ENCODE results near the gene ARSB. TPM values are rescaled to one million over a fixed set of nuclear protein-coding genes. Genes with fewer than 3 reads are reported as not detected.

Gene ARSB
- total and polyA plus RNA-seq, 10 of the 15 experiments (the other 5 are each of a cell fraction or from before 2014, with no cell fraction given): 1.2 to 8.2 (median 6.1) TPM

DNA sequence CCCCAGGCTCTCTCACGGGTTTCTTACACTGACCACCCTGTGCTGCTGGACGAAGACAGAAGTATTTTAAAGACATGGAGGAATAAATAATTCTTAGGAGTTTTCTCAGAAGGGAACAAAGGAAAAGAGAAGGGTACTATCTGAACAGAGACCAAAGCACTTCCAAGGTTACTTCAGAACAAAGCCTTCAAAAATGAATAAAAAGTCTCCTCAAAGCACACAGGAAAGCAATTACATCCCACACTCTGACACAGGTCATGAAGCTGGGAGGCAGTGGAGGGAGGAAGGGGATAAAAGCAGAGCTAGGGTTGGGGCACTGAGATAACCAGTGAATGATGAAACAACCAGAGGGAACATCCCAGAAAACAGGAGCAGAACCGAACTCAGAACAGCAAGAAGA lies 151.8 kb downstream of the ARSB start:
- ChIA-PET RAD21 (ENCODE audit: unreplicated experiment) (no interaction called here), POLR2A (no interaction called here)
- TF ChIP-seq, protein P1, sequence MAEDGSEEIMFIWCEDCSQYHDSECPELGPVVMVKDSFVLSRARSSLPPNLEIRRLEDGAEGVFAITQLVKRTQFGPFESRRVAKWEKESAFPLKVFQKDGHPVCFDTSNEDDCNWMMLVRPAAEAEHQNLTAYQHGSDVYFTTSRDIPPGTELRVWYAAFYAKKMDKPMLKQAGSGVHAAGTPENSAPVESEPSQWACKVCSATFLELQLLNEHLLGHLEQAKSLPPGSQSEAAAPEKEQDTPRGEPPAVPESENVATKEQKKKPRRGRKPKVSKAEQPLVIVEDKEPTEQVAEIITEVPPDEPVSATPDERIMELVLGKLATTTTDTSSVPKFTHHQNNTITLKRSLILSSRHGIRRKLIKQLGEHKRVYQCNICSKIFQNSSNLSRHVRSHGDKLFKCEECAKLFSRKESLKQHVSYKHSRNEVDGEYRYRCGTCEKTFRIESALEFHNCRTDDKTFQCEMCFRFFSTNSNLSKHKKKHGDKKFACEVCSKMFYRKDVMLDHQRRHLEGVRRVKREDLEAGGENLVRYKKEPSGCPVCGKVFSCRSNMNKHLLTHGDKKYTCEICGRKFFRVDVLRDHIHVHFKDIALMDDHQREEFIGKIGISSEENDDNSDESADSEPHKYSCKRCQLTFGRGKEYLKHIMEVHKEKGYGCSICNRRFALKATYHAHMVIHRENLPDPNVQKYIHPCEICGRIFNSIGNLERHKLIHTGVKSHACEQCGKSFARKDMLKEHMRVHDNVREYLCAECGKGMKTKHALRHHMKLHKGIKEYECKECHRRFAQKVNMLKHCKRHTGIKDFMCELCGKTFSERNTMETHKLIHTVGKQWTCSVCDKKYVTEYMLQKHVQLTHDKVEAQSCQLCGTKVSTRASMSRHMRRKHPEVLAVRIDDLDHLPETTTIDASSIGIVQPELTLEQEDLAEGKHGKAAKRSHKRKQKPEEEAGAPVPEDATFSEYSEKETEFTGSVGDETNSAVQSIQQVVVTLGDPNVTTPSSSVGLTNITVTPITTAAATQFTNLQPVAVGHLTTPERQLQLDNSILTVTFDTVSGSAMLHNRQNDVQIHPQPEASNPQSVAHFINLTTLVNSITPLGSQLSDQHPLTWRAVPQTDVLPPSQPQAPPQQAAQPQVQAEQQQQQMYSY (CRISPR knock-in tag; IDR thresholded peaks at IDR 0.05): no peak
- TF ChIP-seq ZNF24 (IDR thresholded peaks at IDR 0.05) (no peak), MXI1 (IDR thresholded peaks at IDR 0.05; ENCODE audit: low read depth, low read length) (no peak), HDAC6 (IDR thresholded peaks at IDR 0.05; ENCODE audit: unreplicated experiment) (no peak), MEF2A (IDR thresholded peaks at IDR 0.05; ENCODE audit: insufficient read depth, low read depth, low read length) (no peak), TCF3 (IDR thresholded peaks at IDR 0.05; ENCODE audit: borderline replicate concordance, insufficient read depth, low read depth, low read length) (no peak), IKZF2 (IDR thresholded peaks at IDR 0.05) (no peak), FOXM1 (IDR thresholded peaks at IDR 0.05; ENCODE audit: low read depth, low read length) (no peak), MYC (IDR thresholded peaks at IDR 0.05; ENCODE audit: insufficient read depth, insufficient read length, insufficient replicate concordance, low read length, severe bottlenecking) (no peak)
- TF ChIP-seq, protein P2, sequence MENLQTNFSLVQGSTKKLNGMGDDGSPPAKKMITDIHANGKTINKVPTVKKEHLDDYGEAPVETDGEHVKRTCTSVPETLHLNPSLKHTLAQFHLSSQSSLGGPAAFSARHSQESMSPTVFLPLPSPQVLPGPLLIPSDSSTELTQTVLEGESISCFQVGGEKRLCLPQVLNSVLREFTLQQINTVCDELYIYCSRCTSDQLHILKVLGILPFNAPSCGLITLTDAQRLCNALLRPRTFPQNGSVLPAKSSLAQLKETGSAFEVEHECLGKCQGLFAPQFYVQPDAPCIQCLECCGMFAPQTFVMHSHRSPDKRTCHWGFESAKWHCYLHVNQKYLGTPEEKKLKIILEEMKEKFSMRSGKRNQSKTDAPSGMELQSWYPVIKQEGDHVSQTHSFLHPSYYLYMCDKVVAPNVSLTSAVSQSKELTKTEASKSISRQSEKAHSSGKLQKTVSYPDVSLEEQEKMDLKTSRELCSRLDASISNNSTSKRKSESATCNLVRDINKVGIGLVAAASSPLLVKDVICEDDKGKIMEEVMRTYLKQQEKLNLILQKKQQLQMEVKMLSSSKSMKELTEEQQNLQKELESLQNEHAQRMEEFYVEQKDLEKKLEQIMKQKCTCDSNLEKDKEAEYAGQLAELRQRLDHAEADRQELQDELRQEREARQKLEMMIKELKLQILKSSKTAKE (IDR thresholded peaks at IDR 0.05; ENCODE audit: low read depth, poor library complexity, severe bottlenecking): no peak
- TF ChIP-seq, protein P3, sequence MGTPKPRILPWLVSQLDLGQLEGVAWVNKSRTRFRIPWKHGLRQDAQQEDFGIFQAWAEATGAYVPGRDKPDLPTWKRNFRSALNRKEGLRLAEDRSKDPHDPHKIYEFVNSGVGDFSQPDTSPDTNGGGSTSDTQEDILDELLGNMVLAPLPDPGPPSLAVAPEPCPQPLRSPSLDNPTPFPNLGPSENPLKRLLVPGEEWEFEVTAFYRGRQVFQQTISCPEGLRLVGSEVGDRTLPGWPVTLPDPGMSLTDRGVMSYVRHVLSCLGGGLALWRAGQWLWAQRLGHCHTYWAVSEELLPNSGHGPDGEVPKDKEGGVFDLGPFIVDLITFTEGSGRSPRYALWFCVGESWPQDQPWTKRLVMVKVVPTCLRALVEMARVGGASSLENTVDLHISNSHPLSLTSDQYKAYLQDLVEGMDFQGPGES (IDR thresholded peaks at IDR 0.05): no peak
- TF ChIP-seq, protein P4, sequence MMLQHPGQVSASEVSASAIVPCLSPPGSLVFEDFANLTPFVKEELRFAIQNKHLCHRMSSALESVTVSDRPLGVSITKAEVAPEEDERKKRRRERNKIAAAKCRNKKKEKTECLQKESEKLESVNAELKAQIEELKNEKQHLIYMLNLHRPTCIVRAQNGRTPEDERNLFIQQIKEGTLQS (IDR thresholded peaks at IDR 0.05; ENCODE audit: borderline replicate concordance, extremely low read depth, low read depth, low read length): no peak
- TF ChIP-seq, protein P5, sequence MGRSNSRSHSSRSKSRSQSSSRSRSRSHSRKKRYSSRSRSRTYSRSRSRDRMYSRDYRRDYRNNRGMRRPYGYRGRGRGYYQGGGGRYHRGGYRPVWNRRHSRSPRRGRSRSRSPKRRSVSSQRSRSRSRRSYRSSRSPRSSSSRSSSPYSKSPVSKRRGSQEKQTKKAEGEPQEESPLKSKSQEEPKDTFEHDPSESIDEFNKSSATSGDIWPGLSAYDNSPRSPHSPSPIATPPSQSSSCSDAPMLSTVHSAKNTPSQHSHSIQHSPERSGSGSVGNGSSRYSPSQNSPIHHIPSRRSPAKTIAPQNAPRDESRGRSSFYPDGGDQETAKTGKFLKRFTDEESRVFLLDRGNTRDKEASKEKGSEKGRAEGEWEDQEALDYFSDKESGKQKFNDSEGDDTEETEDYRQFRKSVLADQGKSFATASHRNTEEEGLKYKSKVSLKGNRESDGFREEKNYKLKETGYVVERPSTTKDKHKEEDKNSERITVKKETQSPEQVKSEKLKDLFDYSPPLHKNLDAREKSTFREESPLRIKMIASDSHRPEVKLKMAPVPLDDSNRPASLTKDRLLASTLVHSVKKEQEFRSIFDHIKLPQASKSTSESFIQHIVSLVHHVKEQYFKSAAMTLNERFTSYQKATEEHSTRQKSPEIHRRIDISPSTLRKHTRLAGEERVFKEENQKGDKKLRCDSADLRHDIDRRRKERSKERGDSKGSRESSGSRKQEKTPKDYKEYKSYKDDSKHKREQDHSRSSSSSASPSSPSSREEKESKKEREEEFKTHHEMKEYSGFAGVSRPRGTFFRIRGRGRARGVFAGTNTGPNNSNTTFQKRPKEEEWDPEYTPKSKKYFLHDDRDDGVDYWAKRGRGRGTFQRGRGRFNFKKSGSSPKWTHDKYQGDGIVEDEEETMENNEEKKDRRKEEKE (IDR thresholded peaks at IDR 0.05): no peak

More for the DNA sequence above, 151.8 kb downstream of the ARSB start:
- H3K4me2 ChIP-seq (ENCODE audit: control insufficient read depth, insufficient read depth): no peak overlapping the region
- DNase-seq (ENCODE audit: low read depth, low spot score): no peak
- no peaks in the 10 kb centered on the region for H3K4me1 ChIP-seq (ENCODE audit: control insufficient read depth, insufficient read depth, low read length)
- intact Hi-C loops (cut with micrococcal nuclease; ENCODE audit: unreplicated experiment) (loop anchor here (10.0 kb wide), 1 partner anchor 52 kb away; no protein-coding TSS in a partner anchor), in situ Hi-C loops (cut with MboI) (no loop called here)
- no peak overlapping the region for H2AFZ ChIP-seq (ENCODE audit: control insufficient read depth, low read depth, low read length)
- no peak overlapping the region for H3K4me3 ChIP-seq
- no TSS peak for BruUV-seq (replicated peaks)
- H3K36me3 ChIP-seq (ENCODE audit: control insufficient read depth in 2 of 2, insufficient read depth in 2 of 2, low read length in 1 of 2): no peaks in the 10 kb centered on the region
- H3K27me3 ChIP-seq (replicated peaks in 1 of 2; ENCODE audit: control insufficient read depth in 2 of 2, insufficient read depth in 2 of 2, low read length in 1 of 2): no peaks in the 10 kb centered on the region
- no peak for ATAC-seq
- H3K27ac ChIP-seq (ENCODE audit: control insufficient read depth, insufficient read depth): no peak overlapping the region
- no peak for FAIRE-seq
- no peak overlapping the region for H3K9ac ChIP-seq (ENCODE audit: control insufficient read depth, insufficient read depth, low read length)
- no peaks in the 10 kb centered on the region for H3K79me2 ChIP-seq (ENCODE audit: control insufficient read depth, insufficient read depth, low read length)
- no peaks in the 10 kb centered on the region for H3K9me3 ChIP-seq (replicated peaks; ENCODE audit: control insufficient read depth, insufficient read depth, low read length)
- WGBS (ENCODE audit: insufficient coverage, insufficient replicate concordance, low lambda C conversion rate, missing lambda C conversion rate): 99% methylated on average over 3 of the region's 3 CpGs
- ChIA-PET CTCF (interaction anchor here (0.7 to 0.8 kb wide), 2 partner anchors 66 to 337 kb away, joined by 3 read pairs; no protein-coding TSS in a partner anchor), SMC1A (ENCODE audit: uncharacterized antibody, unreplicated experiment) (no interaction called here)
- H4K20me1 ChIP-seq (ENCODE audit: control insufficient read depth, insufficient read depth): no peaks in the 10 kb centered on the region

All from GM12878 (cell line).